OCI-LY3 (cell line): ENCODE data around the gene FNDC5.

ENCODE experiments used
- CTCF ChIP-seq: fragments of 200-600, 300-600 bp; sonication (generic); IDR thresholded peaks from 2 replicates; pipeline ENCODE4 v1.5.1; 2014; ENCODE audit warnings: antibody characterized with exemption, low read length, low read depth
- EZH2phosphoT487 ChIP-seq: fragments of 200-600 bp; shearing (Covaris generic); IDR thresholded peaks from 2 replicates; pipeline ENCODE4 v1.6.1; 2018; ENCODE audit warnings: antibody characterized with exemption, mixed run types, low read depth

GRCh38 chr1:32816676-32817158 is 54.0 kb downstream of the FNDC5 start:
- TF ChIP-seq CTCF, result no peak
- no peak for TF ChIP-seq EZH2phosphoT487
